ENCODE data around the gene FAM186B. TPM values are rescaled to one million over a fixed set of nuclear protein-coding genes. Genes with fewer than 3 reads are reported as not detected.

Gene FAM186B
- polyA plus RNA-seq, 1 donor from 2014 or later = 0.16 TPM

DNA sequence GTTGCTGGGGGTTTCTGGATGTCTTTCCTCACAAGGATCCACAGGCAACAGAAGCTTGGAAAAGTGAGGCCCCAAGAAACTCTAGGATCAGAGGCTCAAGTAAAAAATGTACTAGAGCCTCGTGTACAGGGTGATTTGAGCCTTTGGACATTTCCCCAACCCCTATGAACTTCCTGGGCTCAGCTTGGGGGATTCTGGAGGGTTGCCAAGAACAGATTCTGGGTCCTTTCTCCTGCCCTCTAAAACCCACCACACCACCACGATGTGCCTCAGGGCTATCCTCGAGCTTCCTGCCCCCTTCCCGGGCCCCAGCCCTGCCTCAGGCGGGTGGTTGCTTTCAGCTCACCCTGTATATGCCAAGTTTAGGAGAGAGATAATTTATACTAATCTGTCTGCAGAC is 583 bp downstream of the FAM186B start:
- H3K36me3 Mint-ChIP-seq = peaks cover 7% of the 10 kb centered on the region
- H3K27ac Mint-ChIP-seq = peak overlapping the region in 1 of 3 donors; percentile 23
- H3K27me3 Mint-ChIP-seq = peaks cover 4% of the 10 kb centered on the region
- peaks cover 0 to under 1% (median 0%) of the 10 kb centered on the region in 3 donors for H3K9me3 Mint-ChIP-seq
- no peaks in the 10 kb centered on the region for H3K4me1 Mint-ChIP-seq
- H3K4me3 Mint-ChIP-seq = no peak overlapping the region

DNA sequence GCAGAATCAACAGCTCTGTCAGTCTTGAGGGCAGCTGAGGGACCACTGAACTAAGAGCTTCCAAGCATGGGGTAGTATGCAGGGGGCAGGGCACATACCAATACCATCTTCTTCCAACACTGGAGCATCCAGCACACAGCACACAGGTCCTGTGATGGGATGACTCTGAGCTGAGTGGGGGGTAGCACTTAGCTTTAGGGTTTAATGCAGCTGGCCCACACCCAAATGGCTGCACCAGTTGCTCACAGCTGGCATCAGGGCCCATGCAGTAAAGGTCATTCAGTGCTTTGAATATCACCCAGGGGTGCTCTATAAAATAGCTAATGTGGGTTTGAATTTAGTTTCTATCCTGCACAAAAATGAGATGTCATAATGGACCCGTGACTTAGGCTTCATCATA is 1.7 kb downstream of the FAM186B start:
- Mint-ChIP-seq H3K36me3 (peaks cover 7% of the 10 kb centered on the region), H3K27me3 (no peaks in the 10 kb centered on the region), H3K27ac (no peak overlapping the region), H3K4me3 (no peak overlapping the region), H3K9me3 (no peaks in the 10 kb centered on the region), H3K4me1 (no peaks in the 10 kb centered on the region)

GRCh38 chr12:49599961-49600360 is 5.5 kb downstream of the FAM186B start:
- no peaks in the 10 kb centered on the region for H3K27me3 Mint-ChIP-seq
- no peak overlapping the region for H3K27ac Mint-ChIP-seq
- no peaks in the 10 kb centered on the region for H3K9me3 Mint-ChIP-seq
- peaks cover 4% of the 10 kb centered on the region for H3K36me3 Mint-ChIP-seq
- H3K4me1 Mint-ChIP-seq = peaks cover 0 to 2% (median 0%) of the 10 kb centered on the region in 3 donors
- H3K4me3 Mint-ChIP-seq = no peak overlapping the region

DNA sequence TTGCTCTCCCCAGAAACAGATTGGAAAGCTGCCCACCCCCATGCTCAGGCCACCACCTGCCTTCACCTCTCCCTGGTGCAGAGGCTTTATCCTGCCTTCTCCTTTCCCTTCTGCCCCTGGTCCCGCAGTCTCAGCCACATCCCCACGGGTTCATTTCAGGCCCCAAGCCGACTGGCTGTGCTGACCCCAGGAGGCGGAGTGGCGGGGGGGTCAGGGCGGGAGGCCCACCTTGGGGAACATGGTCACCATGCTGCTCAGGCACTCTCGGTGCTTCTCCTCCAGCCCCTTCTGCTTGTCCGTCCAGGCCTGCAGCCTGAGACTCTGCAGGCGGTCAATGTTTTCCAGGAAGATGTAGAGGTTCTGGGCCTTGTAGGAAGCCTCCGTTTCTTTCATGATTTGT is 6.9 kb downstream of the FAM186B start:
- H3K27me3 Mint-ChIP-seq = no peaks in the 10 kb centered on the region
- H3K36me3 Mint-ChIP-seq = peaks cover 4% of the 10 kb centered on the region
- H3K9me3 Mint-ChIP-seq = no peaks in the 10 kb centered on the region
- H3K4me3 Mint-ChIP-seq = no peak overlapping the region
- H3K4me1 Mint-ChIP-seq = peaks cover 0 to 2% (median 0%) of the 10 kb centered on the region in 3 donors
- H3K27ac Mint-ChIP-seq = no peak overlapping the region

DNA sequence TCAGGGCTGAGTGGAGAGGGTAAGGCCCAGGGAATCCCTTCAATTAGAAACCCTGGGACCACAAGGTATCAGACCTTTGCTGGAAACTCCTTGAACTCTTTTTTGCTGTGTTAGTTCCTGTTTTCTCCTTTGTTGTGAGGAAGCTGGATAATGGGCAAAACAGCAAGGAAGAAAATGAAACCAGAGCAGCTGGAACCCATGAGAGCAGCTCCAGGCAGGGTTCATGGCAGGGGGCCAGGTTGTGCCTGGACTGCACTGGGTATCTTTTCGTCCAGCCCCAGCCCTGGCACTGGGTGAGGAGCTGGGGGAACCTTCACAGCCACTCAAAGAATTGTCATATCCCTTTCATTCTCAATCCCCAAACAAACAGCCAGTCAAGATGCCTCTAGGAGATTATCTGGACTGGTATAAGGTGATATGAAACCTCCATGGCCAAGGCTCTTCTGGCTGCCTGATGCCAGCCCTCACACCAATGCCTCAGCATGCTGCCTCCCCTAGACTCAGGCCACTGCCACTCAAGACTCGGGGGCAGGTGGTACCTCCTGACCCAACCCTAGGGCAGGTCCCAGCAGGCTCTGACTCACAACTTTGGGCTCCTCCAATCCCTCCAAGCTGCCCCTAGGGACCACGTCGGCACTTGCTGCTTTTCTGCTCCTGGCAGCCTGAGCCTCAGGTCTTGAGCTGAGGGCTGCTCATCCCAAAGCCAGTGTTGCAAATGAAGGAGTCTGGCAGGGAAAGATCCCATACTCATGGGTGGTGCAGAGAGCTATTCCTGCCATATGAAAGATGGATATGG is 16.5 kb downstream of the FAM186B start:
- peak overlapping the region in 1 of 3 donors; percentile 85 for H3K27ac Mint-ChIP-seq
- peaks cover 7% of the 10 kb centered on the region for H3K36me3 Mint-ChIP-seq
- H3K4me1 Mint-ChIP-seq = no peaks in the 10 kb centered on the region
- peaks cover 0 to 7% (median 0%) of the 10 kb centered on the region in 3 donors for H3K9me3 Mint-ChIP-seq
- no peak overlapping the region for H3K4me3 Mint-ChIP-seq
- H3K27me3 Mint-ChIP-seq = no peaks in the 10 kb centered on the region

GRCh38 chr12:49588281-49588680 is 17.2 kb downstream of the FAM186B start:
- Mint-ChIP-seq H3K27ac (no peak overlapping the region), H3K27me3 (no peaks in the 10 kb centered on the region), H3K4me3 (no peak overlapping the region), H3K4me1 (no peaks in the 10 kb centered on the region), H3K36me3 (peaks cover 9% of the 10 kb centered on the region), H3K9me3 (peaks cover 0 to 7% (median 0%) of the 10 kb centered on the region in 3 donors)

GRCh38 chr12:49587174-49587908 is 18.1 kb downstream of the FAM186B start:
- H3K27me3 Mint-ChIP-seq = no peaks in the 10 kb centered on the region
- no peaks in the 10 kb centered on the region for H3K4me1 Mint-ChIP-seq
- no peak overlapping the region for H3K27ac Mint-ChIP-seq
- H3K4me3 Mint-ChIP-seq = no peak overlapping the region
- peaks cover 0 to 7% (median 0%) of the 10 kb centered on the region in 3 donors for H3K9me3 Mint-ChIP-seq
- H3K36me3 Mint-ChIP-seq = peaks cover 9% of the 10 kb centered on the region

GRCh38 chr12:49585477-49586459 is 19.7 kb downstream of the FAM186B start:
- H3K27ac Mint-ChIP-seq = peak overlapping the region in 1 of 3 donors; percentile 74
- H3K9me3 Mint-ChIP-seq = peaks cover 0 to under 1% (median 0%) of the 10 kb centered on the region in 3 donors
- H3K4me3 Mint-ChIP-seq = no peak overlapping the region
- H3K27me3 Mint-ChIP-seq = no peaks in the 10 kb centered on the region
- peaks cover 0 to 4% (median 4%) of the 10 kb centered on the region in 3 donors for H3K4me1 Mint-ChIP-seq
- H3K36me3 Mint-ChIP-seq = peaks cover 8% of the 10 kb centered on the region

- peaks cover 4% of the 10 kb centered on the region for H3K36me3 Mint-ChIP-seq
- no peak overlapping the region for H3K27ac Mint-ChIP-seq
- H3K27me3 Mint-ChIP-seq = no peaks in the 10 kb centered on the region
- no peak overlapping the region for H3K4me3 Mint-ChIP-seq
- peaks cover 0 to 8% (median 6%) of the 10 kb centered on the region in 3 donors for H3K4me1 Mint-ChIP-seq
- no peaks in the 10 kb centered on the region for H3K9me3 Mint-ChIP-seq
These were observed 20.8 kb downstream of the FAM186B start for GRCh38 chr12:49584591-49584990.

GRCh38 chr12:49583366-49584094 is 21.9 kb downstream of the FAM186B start:
- H3K36me3 Mint-ChIP-seq = peaks cover 4% of the 10 kb centered on the region
- H3K27ac Mint-ChIP-seq = no peak overlapping the region
- peaks cover 0 to 9% (median 8%) of the 10 kb centered on the region in 3 donors for H3K4me1 Mint-ChIP-seq
- H3K27me3 Mint-ChIP-seq = no peaks in the 10 kb centered on the region
- no peaks in the 10 kb centered on the region for H3K9me3 Mint-ChIP-seq
- H3K4me3 Mint-ChIP-seq = no peak overlapping the region

- Mint-ChIP-seq H3K9me3 (no peaks in the 10 kb centered on the region), H3K27ac (no peak overlapping the region), H3K27me3 (no peaks in the 10 kb centered on the region), H3K4me1 (peaks cover 0 to 9% (median 8%) of the 10 kb centered on the region in 3 donors), H3K36me3 (peaks cover 4% of the 10 kb centered on the region), H3K4me3 (no peak overlapping the region)
These were observed 22.6 kb downstream of the FAM186B start for GRCh38 chr12:49582850-49583249.

GRCh38 chr12:49582201-49582600 is 23.2 kb downstream of the FAM186B start:
- H3K4me3 Mint-ChIP-seq = no peak overlapping the region
- H3K4me1 Mint-ChIP-seq = peaks cover 0 to 9% (median 8%) of the 10 kb centered on the region in 3 donors
- no peaks in the 10 kb centered on the region for H3K27me3 Mint-ChIP-seq
- no peak overlapping the region for H3K27ac Mint-ChIP-seq
- H3K36me3 Mint-ChIP-seq = peaks cover 4% of the 10 kb centered on the region
- H3K9me3 Mint-ChIP-seq = no peaks in the 10 kb centered on the region

GRCh38 chr12:49580572-49581535 is 24.6 kb downstream of the FAM186B start:
- H3K4me3 Mint-ChIP-seq = peak overlapping the region in 1 of 4 donors; percentile 52
- no peaks in the 10 kb centered on the region for H3K27me3 Mint-ChIP-seq
- no peaks in the 10 kb centered on the region for H3K9me3 Mint-ChIP-seq
- peak overlapping the region in 1 of 3 donors; percentile 11 for H3K27ac Mint-ChIP-seq
- H3K4me1 Mint-ChIP-seq = peaks cover 0 to 9% (median 8%) of the 10 kb centered on the region in 3 donors
- peaks cover 4% of the 10 kb centered on the region for H3K36me3 Mint-ChIP-seq
